HuH-7 (cell line): ENCODE results near the gene ZNF552.
A peak's percentile ranks its signal among the peaks of the same experiment; 100 is the strongest.
"Not testable (repeated sequence)": the region's sequence is repeated elsewhere in the genome, so short reads cannot be mapped to it uniquely, and the experiment has no call there.

ENCODE experiments used
- DNase-seq: peaks from one replicate; pipeline ENCODE4 v3.0.0; 2011; ENCODE audit warnings: low spot score

ZNF552 gene

DNA sequence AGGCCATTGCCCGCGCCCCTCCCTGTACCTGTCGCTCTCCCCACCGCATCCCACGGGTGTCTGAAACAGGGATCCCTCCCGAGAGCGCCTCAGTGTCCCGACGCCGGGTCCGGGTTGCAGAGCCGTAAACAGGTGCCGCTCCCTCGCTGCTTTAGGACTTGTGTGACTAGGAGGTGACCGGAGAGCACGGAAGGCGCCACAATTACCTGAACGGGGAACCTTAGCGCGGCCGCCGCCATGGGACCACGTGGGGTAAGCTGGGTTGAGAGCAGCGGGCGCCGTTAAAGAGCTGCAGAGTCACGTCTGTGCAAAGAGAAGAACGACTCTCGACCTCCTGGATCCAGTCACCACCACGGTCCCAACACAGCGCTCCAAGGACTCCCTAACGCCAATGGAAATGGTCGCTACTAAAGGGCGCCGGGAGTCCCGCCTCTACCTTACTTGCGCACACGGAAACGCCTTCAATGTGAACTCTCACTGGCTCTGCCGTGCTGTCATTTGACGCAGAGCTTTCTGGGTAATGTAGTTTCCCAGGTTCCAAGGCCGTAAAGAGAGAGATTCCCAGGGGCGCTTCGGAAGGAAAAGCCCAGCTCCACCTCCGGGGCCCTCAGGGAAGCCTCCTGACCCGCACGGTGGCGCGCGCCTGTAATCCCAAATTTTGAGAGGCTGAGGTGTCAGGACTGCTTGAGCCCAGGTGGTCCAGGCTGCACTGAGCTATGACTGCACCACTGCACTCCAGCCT, at the start of gene ZNF552:
TSS of gene ZNF552 (minus strand) at position 409 of the 742 bp plus-strand sequence. CDS start at position 239, 170 bp downstream.
- peak; percentile 91 for DNase-seq

DNA sequence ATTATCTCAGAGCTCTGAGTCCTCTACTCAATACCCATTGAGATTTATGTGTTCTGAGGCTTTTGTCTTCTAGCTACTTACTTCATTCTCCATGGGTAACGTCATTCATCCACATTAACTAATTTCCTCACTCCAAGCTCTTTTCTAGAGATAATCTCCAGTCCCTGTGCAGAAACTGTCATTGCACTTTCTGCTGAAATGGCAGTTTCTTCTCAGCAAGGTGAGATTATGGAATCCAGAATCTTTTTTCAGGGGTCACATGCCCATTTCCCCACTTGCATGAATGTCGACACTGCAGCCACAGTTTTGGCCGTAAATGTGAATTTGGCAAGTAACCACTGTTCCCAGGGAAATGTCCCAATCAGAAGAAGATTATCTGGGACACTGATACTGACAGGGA, 47.6 kb upstream of the ZNF552 start:
- DNase-seq: not testable (repeated sequence)

DNA sequence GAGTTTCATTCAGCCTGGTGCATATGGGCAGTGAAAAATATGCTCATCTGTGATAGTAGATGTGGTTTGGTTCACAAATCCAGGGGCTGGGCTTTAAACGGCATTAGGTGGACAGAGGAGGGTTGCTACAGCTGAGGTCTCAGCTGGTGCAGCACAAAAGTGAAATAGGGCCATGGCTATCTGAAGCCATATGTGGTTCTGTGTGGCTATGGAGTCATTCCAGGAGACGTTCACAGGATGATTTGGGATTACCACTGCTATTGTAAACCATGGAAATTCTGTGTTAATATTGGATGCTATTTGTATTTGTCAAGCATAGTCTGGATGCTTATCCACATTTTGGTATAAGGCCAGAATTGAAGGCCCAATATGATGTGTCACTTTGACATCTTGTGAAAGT, 39.4 kb upstream of the ZNF552 start:
- DNase-seq: not testable (repeated sequence)

DNA sequence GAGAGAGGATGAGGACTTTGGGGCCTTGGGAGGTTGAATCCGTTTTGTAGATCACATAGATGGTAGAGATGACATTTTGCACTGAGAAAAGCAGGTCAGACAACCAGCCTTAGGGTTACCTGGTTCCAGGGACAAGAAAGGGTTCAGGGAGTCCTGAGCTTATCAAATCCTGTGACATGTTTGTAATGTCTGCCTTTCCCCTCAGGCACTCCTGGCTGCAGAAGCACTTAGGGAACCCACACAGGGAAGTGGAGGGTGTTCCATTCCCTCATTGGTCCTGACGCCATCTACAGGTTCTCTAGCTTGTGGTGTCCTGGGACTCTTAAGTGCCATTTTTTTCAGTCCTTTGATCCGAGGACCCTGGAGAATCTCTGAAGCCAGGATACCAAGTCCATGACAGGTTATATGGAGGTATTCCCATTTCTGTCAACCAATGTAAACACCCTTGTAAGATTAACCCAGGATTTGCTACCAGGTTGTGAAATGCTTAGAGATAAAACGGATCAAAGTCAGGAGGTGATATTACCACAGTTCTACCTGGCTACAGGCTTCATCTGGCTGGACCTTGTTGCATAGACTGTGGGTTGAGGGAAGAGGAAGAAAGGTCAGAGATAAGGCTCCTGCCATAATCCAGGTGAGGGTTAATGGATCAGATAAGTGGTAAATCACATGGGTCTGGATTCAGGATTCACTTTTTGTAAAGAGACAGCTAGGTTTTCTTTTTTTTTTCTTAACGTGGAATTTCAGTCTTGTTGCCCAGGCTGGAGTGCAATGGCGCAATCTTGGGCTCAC, 37.3 kb upstream of the ZNF552 start:
- not testable (repeated sequence) for DNase-seq

DNA sequence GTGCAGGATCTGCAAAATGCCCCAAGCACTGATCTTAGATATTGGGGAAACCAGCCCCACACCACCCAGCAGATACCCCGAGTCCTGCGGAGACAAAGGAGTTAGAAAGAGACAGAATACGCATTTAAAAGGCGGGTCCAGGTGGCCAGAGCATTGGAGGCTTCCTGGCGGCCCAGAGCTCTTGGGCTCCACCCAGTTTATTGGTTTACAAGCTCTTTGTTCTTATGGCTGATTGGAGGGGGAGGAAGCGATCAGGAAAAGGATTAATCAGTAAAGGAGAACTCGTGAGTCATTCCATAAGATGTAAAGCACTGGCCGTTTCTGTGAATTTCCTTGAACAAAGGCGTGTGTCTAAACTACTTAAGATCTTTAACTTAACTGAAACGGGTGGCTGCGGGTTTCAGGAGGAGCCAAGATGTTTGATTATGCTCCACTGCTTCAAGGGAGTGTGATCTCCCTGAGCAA, 35.9 kb upstream of the ZNF552 start:
- no peak for DNase-seq

DNA sequence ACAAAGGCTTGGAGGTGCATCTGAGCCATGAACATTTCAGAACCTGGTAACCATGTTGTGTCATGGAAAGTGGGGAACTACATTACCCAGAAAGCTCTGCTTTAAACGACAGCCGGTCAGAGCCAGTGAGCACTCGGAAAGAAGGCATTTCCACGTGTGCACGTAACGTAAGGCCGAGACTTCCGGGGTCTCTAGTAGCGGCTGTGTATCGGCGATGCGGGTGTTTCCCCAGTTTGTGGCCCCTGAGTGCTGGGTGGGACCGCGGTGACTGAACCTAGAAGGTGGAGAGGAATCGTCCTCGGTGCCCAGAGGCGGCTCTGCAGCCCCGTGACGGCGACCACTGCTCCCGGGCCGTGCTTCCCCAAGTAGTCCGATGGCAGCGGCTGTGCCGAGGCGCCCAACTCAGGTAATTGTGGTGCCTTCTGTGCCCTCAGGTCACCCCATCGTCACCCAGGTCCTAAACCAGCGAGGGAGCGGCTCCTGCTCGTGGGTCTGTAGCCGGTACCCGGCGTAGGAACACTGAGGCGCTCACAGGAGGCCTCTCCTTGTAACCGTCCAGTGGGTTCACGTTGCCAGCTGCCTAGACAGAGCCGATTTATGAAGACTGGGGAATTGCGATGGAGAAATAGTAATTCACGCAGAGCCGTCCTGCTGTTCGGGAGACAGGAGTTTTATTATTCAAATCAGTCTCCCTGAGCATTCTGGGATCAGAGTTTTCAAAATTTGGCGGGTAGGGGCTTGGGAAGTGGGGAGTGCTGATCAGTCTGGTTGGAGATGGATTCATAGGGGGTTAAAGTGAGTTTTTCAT, 35.2 kb upstream of the ZNF552 start, which contains the start of gene ZNF587:
TSS of gene ZNF587 (plus strand) at position 194 of the 808 bp plus-strand sequence. CDS start at position 374, 180 bp downstream.
- DNase-seq: peak; percentile 65

DNA sequence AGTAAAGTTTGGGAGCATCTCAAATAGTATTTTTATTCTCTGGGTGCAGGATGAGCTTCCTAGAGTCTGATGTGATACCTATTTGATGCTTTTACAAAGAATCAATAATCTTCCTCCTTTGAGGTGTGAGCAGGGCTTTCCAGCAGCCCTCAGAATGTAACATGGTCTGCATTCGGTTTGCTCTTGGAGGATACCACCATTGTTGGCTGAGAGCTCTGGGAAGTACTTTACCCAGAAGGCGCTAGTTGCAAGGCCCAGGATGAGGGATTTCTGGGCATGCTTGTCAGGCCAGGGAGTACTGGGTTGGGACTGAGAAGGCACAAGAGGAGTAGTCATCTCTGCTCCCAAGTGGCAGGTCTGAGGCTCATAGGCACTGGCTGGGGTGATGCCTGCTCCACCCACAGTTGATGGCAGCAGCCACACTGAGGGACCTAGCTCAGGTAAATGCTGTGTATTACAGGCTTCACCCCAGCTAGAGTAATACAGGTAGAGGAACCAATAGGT, 34.5 kb upstream of the ZNF552 start:
- not testable (repeated sequence) for DNase-seq

DNA sequence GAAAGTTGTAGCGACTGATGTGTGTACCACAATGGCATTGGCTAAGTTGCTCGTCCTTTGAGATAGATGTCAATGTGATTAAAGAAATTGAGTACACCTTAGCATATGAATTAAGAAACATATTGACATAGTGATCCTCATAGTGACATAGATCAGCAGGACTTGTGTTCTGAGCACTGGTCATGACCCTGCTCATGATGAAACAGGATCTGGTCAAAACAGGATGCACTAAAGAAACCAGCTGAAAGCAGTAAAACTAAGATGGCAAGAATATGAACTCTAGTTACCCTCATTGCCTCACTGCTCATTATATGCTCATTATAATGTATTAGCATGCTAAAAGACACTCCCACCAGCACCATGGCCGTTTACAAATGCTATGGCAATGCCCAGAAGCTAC, 32.5 kb upstream of the ZNF552 start:
- DNase-seq: not testable (repeated sequence)

DNA sequence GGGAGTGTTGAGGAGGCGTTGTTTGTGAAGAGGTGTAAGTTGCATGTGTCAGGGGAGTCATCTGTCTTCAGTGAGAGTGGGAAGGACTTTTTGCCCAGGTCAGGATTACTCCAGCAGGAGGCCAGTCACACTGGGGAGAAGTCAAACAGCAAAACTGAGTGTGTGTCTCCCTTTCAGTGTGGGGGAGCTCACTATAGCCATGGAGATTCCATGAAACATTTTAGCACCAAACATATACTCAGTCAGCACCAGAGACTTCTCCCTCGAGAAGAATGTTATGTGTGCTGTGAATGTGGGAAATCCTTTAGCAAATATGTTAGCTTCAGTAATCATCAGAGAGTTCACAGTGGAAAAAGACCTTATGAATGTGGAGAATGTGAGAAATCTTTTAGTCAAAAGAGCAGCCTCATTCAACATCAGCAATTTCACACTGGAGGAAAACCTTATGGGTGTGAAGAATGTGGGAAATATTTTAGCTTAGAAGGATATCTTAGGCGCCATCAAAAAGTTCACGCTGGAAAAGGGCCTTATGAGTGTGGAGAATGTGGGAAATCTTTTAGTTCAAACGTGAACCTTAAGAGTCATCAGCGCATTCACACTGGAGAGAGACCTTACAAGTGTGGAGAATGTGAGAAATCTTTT, 26.5 kb upstream of the ZNF552 start:
- no peak for DNase-seq

DNA sequence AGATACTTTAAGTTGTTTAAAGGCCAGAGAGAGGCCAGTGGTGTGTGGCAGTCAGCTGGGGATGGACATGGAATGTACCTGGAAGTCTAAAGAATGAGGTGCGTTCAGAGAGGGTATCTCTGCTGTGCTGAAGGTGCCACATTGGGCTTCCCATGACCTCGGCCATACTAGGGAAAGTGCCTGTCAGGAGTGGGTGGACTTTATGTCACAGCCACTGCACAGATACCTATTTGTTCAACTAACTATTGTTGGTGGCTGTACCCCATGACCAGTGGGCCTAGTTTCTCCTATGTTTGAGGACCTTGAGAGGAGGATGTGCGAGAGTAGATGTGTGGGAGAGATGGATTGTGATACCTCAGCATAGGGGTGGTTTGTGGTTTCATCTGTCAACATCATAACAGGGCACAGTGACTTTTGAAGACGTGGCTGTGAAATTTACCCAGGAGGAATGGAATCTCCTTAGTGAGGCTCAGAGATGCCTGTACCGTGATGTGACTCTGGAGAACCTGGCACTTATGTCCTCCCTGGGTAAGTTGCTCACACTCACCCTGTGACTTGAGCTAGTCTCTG, 24.0 kb upstream of the ZNF552 start:
- DNase-seq: not testable (repeated sequence)

DNA sequence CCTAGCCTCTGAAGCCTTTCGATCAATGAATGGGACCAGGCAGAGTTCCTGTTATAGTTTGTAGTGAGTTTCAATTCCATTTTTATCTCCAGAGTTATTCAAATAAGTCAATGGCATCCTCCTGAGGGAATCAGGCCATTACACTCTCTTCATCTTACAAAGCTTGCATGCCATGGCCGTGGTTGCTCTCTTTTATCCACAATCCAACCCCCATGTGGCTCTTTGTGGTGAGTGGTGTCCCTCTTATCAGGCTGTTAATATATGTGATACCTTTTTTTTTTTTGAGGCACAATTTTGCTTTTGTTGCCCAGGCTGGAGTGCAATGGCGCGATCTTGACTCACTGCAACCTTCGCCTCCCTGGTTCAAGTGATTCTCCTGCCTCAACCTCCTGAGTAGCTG, 22.3 kb upstream of the ZNF552 start:
- not testable (repeated sequence) for DNase-seq

DNA sequence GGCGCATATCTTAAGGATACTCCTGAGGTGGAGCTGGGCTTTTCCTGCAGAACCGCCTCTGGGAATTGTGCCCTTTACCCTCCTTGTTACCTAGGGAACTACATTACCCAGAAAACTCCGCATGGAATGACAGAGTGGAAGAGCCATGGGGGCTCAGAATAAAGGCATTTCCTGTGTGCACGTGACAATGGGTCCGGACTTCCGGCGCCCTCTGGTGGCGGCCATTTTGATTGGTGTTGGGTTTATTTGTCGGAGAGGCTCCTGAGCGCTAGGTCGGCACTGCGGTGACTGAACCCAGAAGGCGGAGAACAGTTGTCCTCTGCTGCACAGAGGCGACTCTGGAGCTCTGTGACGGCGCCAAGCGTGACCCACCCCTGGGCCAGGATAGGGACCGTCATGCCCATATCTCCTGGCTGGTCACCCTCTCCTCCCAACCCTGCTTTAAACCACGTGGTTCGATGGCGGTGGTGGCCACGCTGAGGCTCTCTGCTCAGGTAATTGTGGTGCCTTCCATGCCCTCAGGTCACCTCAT, 15.4 kb upstream of the ZNF552 start, which contains the start of gene ZNF587B:
TSS of gene ZNF587B (plus strand) at position 229 of the 532 bp plus-strand sequence. CDS start at position 459, 230 bp downstream.
- DNase-seq: no peak

DNA sequence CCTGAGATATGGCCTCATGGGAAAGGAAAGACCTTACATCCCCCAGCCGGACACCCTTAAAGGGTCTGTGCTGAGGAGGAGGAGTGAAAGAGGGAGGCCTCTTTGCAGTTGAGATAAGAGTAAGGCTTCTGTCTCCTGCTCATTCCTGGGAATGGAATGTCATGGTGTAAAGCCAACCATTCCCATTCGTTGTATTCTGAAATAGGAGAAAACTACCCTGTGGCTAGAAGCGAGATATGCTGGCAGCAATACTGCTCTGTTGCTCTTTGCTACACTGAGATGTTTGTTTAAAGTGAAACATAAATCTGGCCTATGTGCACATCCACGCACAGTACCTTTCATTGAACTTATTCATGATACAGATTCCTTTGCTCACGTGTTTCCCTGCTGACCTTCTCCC, 14.6 kb upstream of the ZNF552 start:
- no peak for DNase-seq

DNA sequence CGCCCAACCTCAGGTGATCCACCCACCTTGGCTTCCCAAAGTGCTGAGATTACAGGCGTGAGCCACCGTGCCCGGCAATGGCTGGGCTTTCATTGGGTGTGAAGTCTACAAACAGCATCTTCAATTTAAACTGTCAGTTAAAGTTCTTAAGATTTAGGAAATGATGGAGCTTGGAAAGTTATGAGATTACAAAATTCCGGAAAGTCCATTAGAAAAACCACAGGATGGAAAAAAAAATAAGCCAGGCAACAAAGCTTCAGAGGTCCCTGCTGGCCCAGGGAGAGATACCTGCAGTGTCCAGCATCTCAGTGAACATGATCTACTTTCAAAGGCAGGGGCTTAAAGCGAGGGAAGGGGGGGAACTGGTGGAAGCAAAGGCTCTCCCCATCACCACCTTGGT, 10.8 kb upstream of the ZNF552 start:
- no peak for DNase-seq

DNA sequence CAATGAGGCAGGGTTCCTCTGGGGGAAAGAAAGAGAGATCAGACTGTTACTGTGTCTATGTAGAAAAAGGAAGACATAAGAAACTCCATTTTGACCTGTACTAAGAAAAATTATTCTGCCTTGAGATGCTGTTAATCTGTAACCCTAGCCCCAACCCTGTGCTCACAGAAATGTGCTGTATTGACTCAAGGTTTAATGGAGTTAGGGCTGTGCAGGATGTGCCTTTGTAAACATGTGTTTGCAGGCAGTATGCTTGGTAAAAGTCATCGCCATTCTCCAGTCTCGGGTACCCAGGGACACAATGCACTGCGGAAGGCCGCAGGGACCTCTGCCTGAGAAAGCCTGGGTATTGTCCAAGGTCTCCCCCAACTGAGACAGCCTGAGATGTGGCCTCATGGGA, 8.9 kb upstream of the ZNF552 start:
- not testable (repeated sequence) for DNase-seq

DNA sequence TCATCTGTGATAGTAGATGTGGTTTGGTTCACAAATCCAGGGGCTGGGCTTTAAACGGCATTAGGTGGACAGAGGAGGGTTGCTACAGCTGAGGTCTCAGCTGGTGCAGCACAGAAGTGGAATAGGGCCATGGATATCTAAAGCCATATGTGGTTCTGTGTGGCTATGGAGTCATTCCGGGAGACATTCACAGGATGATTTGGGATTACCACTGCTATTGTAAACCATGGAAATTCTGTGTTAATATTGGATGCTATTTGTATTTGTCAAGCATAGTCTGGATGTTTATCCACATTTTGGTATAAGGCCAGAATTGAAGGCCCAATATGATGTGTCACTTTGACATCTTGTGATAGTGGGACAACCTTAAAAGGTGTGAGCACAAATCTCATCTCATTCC, 8.4 kb upstream of the ZNF552 start:
- DNase-seq: not testable (repeated sequence)

DNA sequence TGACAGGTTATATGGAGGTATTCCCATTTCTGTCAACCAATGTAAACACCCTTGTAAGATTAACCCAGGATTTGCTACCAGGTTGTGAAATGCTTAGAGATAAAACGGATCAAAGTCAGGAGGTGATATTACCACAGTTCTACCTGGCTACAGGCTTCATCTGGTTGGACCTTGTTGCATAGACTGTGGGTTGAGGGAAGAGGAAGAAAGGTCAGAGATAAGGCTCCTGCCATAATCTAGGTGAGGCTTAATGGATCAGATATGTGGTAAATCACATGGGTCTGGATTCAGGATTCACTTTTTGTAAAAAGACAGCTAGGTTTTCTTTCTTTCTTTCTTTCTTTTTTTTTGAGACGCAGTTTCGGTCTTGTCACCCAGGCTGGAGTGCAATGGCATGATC, 6.8 kb upstream of the ZNF552 start:
- not testable (repeated sequence) for DNase-seq

DNA sequence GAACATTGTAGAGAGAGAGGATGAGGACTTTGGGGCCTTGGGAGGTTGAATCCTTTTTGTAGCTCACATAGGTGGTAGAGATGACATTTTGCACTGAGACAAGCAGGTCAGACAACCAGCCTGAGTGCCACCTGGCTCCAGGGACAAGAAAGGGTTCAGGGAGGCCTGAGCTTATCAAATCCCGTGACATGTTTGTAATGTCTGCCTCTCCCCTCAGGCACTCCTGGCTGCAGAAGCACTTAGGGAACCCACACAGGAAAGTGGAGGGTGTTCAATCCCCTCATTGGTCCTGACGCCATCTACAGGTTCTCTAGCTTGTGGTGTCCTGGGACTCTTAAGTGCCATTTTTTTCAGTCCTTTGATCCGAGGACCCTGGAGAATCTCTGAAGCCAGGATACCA, 6.4 kb upstream of the ZNF552 start:
- DNase-seq: not testable (repeated sequence)

DNA sequence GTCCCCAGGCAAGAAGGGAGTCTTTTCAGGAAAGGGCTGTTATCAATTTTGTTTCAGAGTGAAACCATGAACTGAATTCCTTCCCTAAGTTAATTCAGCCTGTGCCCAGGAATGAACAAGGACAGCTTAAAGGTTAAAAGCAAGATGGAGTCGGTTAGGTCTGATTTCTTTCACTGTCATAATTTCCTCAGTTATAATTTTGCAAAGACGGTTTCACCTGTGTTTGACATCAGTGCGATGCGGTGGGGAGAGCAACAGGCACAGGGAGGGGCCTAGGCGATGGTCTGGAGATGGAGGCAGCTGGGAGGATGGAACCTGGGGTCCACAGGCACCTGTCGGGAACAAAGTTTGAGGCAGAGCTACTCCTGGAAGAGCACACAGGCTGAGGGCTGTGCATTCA, 5.9 kb upstream of the ZNF552 start:
- no peak for DNase-seq

DNA sequence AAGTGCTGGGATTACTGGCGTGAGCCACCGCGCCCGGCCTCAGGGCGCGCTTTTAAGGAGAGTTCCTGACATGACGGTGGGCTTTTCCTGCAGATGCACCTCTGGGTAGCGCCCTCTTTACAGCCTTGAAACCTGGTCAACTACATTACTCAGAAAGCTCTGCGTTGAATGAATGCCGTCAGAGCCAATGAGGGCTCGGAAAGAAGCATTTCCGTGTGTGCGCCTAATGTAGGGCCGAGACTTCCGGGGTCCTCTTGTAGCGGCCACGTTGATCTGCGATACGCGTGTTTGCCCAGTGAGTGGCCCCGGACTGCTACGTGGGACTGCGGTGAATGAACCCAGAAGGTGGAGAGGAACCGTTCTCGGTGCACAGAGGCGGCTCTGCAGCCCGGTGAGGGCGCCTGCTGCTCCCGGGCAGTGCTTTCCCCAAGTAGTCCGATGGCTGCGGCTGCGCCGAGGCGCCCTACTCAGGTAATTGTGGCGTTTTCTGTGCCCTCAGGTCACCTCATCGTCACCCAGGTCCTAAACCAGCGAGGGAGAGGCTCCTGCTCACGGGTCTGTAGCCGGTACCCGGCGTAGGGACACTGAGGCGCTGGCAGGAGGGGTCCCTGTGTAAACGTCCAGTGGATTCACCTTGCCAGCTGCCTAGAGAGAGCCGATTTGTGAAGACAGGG, 4.9 kb upstream of the ZNF552 start:
- peak; percentile 92 for DNase-seq
